ENCODE data around the gene TRAF2. TPM values are rescaled to one million over a fixed set of nuclear protein-coding genes. Genes with fewer than 3 reads are reported as not detected.

Gene TRAF2
- total and polyA plus RNA-seq, 2 of the 8 experiments (the other 6 are each of a cell fraction or from before 2014, with no cell fraction given), result 26.9 to 50.2 TPM

DNA sequence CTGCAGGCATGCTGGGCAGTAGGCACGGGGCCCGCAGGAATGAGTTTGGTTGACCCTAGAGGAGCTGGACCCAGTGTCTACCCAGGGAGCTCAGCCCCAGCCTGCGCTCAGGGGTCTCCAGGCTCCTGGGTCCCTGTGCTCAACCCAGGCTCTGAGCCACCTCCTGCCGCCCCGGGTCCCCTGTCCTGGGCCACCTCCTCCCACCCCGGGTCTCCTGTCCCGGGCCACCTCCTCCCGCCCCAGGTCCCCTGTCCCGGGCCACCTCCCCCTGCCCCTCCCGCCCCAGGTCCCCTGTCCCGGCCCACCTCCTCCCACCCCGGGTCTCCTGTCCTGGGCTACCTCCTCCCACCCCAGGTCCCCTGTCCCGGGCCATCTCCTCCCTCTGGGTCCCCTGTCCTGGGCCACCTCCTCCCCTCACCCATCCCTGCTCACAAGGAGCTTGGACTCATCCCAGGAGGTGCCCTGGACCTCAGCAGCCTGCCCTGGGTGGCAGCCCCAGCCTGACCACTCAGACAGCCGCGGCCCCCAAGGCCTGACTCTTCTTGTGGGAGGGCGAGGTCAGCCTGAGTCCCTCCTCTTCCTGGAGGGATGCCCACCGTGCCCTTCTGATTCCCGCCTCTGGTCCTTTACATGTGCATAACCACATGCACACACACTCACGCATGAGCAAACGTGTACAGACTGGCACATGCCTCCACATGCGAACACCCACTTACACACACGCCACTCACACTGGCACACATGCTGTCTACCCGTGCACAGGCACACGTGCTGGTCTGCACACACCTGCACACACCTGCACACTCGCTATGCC lies 68.2 kb downstream of the TRAF2 start:
- H2AFZ ChIP-seq (ENCODE audit: low read length), result no peak overlapping the region
- H4K5ac ChIP-seq (ENCODE audit: insufficient read length, low read depth, low read length), result no peak overlapping the region
- no peaks in the 10 kb centered on the region for H3K36me3 ChIP-seq (ENCODE audit: control insufficient read depth in 2 of 4, insufficient read depth in 4 of 4, low read length in 3 of 4)
- H3K56ac ChIP-seq (replicated peaks; ENCODE audit: insufficient read length, low read depth, low read length), result no peak overlapping the region
- no peak overlapping the region; the same call in 1 of the 2 replicates for H3K18ac ChIP-seq (ENCODE audit: extremely low read depth, low read length)
- H2BK12ac ChIP-seq (ENCODE audit: low read depth, low read length), result no peak overlapping the region
- H3K14ac ChIP-seq (ENCODE audit: insufficient read length), result no peak overlapping the region
- peak overlapping the region in 1 of 4 experiments; percentile 14; a peak in 1 of 7 replicates for H3K9ac ChIP-seq (replicated peaks in 1 of 4; ENCODE audit: extremely low read depth in 1 of 4, low read depth in 3 of 4, low read length in 3 of 4)
- FAIRE-seq (no peak), DNase-seq (ENCODE audit: low read depth in 1 of 2, low spot score in 2 of 2) (no peak)
- CTCF ChIA-PET (ENCODE audit: partially characterized antibody), result interaction anchor here (0.8 to 5.2 kb wide), 9 partner anchors 8 to 164 kb away, joined by 3 to 21 read pairs (median 3); partner anchors contain the start of genes C8G and FBXW5
- 94% methylated on average over 14 of the region's 25 CpGs; no CpG with 5 or more reads in 1 of the 2 experiments for WGBS, 2 experiments (ENCODE audit: extremely low coverage in 1 of 2, insufficient coverage in 1 of 2, insufficient read length in 1 of 2, insufficient replicate concordance in 2 of 2, low coverage in 1 of 2, low lambda C conversion rate in 2 of 2, missing lambda C conversion rate in 1 of 2)
- H3K27ac ChIP-seq (ENCODE audit: low read depth, low read length), result no peak overlapping the region
- no peak overlapping the region for H2AK5ac ChIP-seq (ENCODE audit: low read depth, low read length)
- H3K79me1 ChIP-seq (ENCODE audit: low read depth, low read length), result no peaks in the 10 kb centered on the region
- POLR2A ChIA-PET (ENCODE audit: partially characterized antibody), result no interaction called here
- no peak overlapping the region for H3K4me3 ChIP-seq (ENCODE audit: extremely low read depth in 1 of 4, insufficient read depth in 2 of 4, low read depth in 3 of 4, low read length in 4 of 4)
- no peaks in the 10 kb centered on the region for H3K79me2 ChIP-seq (ENCODE audit: control insufficient read depth in 1 of 2, insufficient read depth in 2 of 2, low read length in 2 of 2)
- H3K4me1 ChIP-seq (replicated peaks in 1 of 4; ENCODE audit: control insufficient read depth in 3 of 4, insufficient read depth in 4 of 4, low read length in 3 of 4), result peaks cover 0 to 9% (median 6%) of the 10 kb centered on the region in 4 experiments; a peak in 5 of 7 replicates
- H3K23ac ChIP-seq (ENCODE audit: insufficient read length), result no peak overlapping the region
- no peak overlapping the region for H3K4ac ChIP-seq (replicated peaks; ENCODE audit: insufficient read length, low read depth, low read length)
- peak overlapping the region; percentile 34 for H4K91ac ChIP-seq (replicated peaks; ENCODE audit: insufficient read length, low read length)
- H2BK5ac ChIP-seq (ENCODE audit: low read depth, low read length), result no peak overlapping the region; the same call in 1 of the 2 replicates
- H4K8ac ChIP-seq (ENCODE audit: extremely low read depth, insufficient read depth, low read length), result 0 out of 2 replicates have a peak overlapping the region, but pooled peaks have one; percentile 51
- no peaks in the 10 kb centered on the region for H3K27me3 ChIP-seq (replicated peaks in 1 of 4; ENCODE audit: control insufficient read depth in 3 of 4, extremely low read depth in 1 of 4, insufficient read depth in 3 of 4, low read length in 3 of 4)
- no peaks in the 10 kb centered on the region for H3K9me3 ChIP-seq (ENCODE audit: insufficient read depth in 2 of 2, low read depth in 1 of 2, low read length in 1 of 2)
- peaks cover 15% of the 10 kb centered on the region; the same call in 1 of the 2 replicates for H3K23me2 ChIP-seq (ENCODE audit: low read depth, low read length)
- no peak overlapping the region for H2BK120ac ChIP-seq (replicated peaks; ENCODE audit: low read depth, low read length)
- H4K20me1 ChIP-seq (replicated peaks in 1 of 2; ENCODE audit: control insufficient read depth in 1 of 2, insufficient read depth in 2 of 2, low read length in 2 of 2), result peaks cover 0 to 6% of the 10 kb centered on the region in 2 experiments
- no peak overlapping the region for H3K4me2 ChIP-seq (ENCODE audit: insufficient read depth in 1 of 2, low read depth in 2 of 2, low read length in 2 of 2)
- H2BK20ac ChIP-seq (ENCODE audit: low read length), result no peak overlapping the region
- H2BK15ac ChIP-seq (ENCODE audit: low read length), result no peak overlapping the region

All from H1 (cell line).